HG02840 (cell line): ENCODE data around the gene PRR30.
"Not testable (repeated sequence)": the region's sequence is repeated elsewhere in the genome, so short reads cannot be mapped to it uniquely, and the experiment has no call there.

Source experiments
- ATAC-seq: cut with Tn5 transposase; IDR thresholded peaks from one replicate; pipeline ENCODE4 v1.9.1; 2021; ENCODE audit warnings: mild to moderate bottlenecking, moderate library complexity, moderate number of reproducible peaks; ENCODE audit not compliant: unreplicated experiment, low FRiP score

Gene PRR30

DNA sequence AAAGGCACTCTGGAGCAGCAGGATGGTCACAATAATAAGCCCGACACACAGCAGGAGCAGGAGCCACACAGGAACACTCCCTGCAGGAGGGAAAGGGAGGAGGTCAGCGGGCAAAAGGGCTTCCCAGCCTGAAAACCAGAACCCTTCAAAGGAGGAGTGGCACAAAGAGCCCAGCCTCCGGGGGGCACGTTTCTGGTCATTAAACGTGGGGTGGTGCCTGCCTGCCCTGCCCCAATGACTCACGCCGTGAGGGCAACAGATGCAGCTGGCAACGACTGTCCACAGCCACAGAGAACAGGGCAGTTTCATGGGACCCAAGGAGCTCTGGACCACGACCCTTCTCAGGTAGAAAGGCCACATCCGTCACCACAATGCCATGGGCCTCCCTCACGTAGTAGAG lies 7.8 kb downstream of the PRR30 start:
- no peak for ATAC-seq

DNA sequence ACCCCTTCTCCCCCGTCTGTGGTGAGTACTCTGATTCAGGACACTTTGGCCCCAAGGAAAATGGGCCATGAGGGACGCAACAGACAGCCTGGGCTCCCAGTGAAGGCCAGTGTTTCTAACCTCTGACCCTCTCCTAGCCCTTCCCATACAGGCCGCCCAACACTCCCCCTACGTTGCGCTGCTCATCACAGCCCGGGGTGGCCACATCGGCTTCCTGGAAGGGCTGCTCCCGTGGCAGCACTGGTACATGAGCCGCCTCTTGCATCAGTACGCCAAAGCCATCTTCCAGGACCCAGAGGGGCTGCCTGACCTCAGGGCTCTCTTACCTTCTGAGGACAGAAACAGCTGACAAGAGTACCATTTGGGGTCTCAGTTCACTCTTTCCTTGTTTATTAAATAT lies 8.8 kb downstream of the PRR30 start:
- ATAC-seq: no peak

DNA sequence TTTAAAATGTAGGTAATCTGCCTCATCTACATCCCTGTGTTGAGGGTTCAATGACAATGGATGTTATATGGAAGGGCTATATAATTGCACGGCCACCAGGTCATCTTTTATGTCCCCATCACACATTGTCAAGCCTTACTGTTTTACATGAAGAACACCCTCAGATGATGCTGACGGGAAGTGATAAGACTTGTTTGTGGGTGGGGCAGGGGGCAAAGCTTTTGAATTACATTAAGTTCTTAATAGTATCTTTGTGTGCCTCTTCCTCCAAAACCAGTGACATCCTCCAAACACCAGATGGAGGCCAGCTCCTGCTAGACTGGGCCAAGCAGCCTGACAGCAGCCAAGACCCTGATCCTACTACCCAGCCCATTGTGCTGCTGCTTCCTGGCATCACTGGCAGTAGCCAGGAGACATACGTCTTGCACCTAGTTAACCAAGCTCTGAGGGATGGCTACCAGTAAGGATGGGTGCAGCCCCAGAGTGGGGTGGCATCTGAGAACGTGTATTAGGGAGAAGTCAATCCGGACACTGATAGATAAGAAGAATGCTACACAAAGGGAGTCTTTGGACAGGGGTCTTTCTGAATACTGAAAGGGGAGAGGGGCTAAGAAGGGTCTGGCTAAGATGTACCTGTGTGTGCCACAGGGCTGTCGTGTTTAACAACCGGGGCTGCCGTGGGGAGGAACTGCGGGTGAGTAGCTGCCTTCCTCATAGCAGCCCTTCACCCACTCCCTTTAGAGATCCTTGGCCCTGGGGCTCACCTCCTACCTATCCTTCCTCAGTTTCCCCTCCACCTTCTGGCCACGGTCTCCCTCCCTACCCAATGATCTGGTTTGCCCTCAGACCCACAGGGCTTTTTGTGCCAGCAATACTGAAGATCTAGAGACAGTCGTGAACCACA lies 10.3 kb downstream of the PRR30 start:
- no peak for ATAC-seq

DNA sequence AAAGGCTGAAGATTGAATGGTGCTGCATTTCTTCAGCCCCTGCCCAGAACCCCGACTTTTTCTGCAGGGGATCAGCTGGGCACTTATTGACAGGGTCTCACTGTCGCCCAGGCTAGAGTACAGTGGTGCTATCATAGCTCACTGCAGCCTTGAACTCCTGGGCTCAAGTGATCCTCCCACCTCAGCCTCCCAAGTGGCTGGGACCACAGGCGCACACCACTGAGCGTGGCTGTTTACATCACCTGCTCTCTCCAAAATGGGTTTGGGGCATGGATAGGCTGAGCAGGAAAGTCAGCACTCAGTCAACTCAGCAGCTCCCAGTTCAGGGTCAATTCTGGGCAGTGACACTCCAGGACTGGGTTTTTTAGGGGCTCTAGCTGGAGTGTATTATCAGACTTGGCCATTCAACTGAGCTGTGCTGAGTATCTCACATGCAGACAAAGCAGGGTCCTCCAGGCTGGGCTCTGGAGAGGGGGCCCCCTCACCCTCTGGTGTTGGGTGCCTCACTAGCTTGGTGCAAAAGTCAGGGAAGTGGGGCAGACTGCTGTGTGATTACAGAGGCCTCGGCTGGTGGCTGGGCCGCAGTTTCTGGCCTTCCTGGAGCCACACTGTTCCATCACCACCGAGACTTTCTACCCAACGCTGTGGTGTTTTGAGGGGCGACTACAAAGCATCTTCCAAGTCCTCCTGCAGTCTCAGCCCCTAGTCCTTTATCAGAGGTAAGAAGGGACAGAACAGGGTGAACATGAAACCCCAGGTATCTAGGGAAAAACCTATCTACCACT lies 11.1 kb downstream of the PRR30 start:
- ATAC-seq: no peak

DNA sequence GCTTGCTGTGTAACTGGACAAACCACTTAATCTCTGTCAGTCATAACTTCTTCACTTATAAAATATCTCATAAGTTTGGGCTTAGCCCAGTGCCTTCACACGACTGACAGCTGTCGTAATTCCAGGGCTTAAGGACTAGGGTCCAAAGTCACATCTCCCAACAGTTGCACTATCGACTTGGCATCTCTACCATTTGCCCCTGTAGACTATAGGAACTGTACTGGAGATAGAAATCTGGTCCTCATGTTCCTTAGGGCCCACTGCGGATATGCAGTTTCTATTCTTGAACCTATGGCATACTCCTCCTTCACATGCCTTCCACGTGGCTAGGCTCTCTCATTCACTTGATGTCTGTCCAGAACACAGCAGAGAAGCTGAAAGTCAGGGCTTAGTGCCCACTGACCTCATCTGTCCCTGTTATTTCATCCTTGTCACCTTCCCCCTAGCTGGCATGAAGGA lies 12.9 kb downstream of the PRR30 start:
- no peak for ATAC-seq

DNA sequence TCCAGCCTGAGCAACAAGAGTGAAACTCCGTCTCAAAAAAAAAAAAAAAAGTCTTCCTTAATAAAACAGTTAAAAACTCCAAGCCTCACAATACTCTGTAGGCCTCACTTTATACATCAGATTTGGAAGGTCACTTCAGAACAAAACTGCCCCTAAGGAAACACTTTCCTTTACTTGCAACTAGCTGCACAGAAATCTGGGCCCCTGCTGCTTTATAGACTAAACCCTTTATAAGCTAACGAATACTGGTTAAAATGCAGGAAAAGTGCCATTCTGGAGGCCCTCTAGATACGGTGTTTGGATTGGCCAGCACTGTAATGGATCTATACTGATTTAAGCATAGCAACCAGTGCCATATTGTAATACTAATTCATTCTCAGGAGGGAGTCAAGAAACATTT lies 14.1 kb downstream of the PRR30 start:
- no peak for ATAC-seq

DNA sequence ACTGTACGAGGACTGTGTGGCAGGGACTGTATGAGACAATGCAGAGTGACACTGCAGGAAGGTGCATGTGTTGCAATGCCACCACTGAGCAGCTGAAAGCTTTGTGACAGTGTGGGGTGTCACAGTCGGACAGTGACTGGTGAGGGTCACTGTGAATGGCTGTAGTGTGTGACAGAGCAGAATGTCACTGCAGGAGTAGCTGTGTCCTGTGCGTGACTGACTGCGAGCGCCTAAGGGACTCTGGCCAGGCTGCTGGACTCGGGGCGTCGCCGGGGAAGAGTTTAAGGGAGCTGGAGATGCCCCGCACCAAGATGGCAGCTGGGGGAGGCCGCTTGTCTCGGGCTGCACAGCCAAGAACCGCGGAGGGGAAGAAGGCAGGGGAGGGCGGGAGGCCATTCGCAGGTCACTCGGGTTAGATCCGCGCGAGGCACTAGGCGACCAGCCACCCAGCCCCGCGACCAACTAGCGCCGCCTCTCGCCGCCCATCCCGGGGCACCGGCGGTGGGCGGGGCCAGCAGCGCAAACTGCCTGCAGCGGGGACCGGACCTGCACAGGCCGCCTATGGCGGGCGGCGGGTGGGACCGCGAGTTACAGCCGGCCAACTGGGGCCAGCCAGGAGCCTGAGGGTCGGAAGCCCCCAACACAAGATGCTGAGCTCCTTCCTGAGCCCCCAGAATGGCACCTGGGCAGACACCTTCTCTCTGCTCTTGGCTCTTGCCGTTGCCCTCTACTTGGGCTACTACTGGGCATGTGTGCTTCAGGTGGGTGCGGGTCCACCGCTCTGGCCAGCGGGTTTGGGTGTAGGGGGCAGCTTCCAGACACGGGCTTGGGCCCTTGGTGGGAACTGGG lies 15.7 kb downstream of the PRR30 start, which contains the start of gene ABHD1:
Gene ABHD1 (plus strand): TSS at position 514 of the 849 bp plus-strand sequence. CDS start 134 bp downstream, at position 648.
- no peak for ATAC-seq

DNA sequence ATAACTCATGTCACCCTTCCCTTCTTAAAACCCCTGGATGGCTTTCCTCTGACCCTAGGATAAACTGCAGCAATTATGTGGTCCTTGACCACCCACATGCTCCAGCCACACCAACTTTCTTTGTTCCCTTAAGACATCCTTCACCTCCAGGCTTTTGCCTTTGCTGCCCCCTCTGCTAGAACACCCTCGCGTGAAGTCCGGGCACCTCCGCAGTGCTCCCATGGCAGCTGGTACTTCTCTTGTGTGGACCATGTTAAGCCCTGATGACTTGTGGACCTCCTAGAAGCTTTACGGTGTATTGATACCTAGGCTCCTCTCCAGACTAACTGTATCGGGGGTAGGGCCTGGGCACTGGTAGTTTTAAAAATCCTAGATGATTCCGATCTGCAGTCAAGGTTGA lies 16.4 kb downstream of the PRR30 start:
- ATAC-seq: no peak

DNA sequence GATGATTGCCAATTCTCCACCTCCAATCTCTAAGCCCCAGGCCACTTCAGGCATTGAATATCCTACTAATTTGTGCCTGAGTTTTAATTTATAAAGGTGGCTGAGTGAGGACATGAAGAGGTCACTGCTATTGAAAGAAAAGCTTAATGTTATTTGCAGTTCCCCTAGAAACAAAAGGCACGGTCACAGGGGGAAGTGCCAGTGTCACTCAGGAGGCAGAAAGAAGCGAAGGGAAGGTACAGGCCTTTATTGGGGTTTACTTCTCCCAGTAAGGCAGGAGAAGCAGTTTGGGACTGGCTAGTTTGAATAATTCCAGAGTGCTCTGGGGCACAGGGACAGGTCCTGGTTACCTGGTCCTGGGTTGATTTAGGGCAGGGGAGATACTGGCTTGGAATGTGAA lies 17.3 kb downstream of the PRR30 start:
- ATAC-seq: no peak

DNA sequence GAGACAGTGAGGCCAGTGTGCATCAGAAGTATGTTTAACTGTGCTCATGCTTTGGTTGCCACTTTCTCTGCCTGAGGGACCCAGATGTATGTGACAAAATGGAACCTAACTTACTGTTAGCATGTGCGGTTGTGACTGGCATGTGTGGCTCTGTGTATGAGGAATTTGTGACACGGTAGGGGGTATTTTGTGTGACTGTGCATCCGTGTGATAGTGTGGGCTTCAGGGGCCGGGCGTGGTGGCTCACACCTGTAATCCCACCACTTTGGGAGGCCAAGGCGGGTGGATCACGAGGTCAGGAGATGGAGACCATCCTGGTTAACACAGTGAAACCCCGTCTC lies 19.9 kb downstream of the PRR30 start:
- not testable (repeated sequence) for ATAC-seq

DNA sequence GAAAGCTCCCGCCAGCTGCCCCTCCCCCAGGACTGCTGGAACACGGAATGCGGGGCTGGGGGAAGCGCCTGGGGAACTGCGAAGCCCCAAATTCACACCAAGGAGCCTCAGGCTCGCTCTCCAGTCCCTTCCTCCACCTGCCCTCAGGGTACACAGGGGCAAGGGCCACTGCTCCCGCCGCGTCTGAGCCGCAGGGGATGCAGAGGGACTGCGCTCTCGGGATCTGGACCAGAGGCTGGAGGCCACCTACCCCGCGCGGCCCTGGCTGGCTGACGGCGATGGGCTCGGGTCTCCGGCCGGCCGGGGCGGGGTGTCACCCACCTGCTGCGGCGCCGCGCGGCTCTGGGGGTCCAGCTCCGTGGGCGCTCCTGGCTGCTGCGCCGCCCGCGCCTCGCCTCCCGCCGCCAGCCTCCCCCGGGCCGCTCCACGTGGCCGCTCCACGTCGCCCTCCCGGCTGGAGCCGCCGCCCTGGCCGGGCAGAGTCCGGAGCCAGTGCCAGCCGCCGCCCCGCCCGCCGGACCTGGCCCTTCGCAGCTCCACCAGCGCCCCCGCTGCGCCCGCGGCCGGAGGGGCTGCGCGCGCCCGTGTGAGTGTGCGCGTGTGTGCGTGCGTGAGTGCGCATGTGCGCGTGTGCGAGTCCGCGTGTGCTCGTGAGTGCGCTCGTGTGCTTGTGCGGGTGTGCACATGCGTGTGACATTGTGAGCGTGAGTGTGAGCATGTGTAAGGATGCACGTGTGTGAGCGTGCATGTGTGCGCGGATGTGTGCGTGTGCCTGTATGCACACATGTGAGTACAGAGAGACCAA lies 20.5 kb downstream of the PRR30 start, which contains the start of gene CGREF1:
Gene CGREF1 (minus strand): TSS at position 604 of the 805 bp plus-strand sequence. CDS start 14,762 bp downstream, outside the sequence.
- no peak for ATAC-seq

DNA sequence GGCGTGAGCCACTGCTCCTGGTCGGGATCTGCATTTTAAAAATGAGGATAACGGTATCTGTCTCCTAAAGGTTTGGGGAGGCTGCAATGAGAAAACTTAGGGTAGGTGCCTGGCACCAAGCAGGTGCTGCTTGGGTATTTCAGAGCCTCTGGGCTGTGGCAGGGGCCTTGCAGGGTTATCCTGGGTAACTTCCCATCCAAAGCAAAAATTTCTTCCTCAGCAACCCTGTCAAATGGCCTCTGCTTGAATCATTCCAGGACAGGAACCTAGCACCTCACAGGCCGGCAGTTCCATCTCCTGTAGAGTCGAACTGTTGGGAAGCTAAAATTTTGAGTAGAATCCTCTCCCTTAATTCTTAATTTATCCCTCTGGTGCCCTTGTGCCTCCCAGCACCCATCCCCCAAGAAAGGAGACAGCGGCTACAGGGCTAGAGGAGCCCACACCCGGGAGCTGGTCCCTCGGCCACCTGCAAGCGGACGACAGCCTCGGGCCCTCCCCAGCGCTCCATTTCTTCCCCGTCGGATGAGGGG lies 21.1 kb downstream of the PRR30 start:
- no peak for ATAC-seq

DNA sequence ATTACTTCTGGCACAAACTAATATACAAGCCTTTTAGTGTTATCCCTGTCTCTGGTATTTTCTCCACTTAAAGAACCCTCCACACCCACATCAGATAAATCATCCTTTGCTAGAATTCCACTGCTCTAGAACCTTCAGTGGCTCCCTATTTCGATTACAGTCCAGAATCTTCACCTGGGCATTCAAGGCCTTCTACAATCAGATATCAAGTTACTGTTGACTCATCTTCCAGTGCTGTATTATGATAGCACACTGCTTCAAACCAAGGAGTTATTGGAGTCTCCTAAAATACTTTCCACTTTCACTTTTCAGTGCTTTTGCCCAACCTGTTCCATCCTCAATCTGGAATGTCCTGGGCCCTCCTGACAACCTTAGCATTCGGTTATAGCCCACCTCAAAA lies 23.7 kb downstream of the PRR30 start:
- no peak for ATAC-seq

DNA sequence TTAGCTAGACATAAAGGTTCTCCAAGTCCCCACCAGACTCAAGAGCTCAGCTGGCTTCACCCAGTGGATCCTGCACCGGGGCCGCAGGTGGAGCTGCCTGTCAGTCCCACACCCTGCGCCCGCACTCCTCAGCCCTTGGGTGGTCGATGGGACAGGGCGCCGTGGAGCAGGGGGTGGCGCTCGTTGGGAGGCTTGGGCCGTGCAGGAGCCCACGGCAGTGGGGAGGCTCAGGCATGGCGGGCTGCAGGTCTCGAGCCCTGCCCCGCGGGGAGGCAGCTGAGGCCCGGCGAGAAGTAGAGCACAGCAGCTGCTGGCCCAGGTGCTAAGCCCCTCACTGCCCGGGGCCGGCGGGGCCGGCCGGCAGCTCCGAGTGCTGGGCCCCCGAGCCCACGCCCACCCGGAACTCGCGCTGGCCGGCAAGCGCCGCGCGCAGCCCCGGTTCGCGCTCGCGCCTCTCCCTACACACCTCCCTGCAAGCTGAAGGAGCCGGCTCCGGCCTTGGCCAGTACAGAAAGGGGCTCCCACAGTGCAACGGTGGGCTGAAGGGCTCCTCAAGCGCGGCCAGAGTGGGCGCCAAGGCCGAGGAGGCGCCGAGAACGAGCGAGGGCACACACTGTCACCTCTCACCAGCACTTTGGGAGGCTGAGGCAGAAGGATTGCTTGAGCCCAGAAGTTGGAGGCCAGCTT lies 27.7 kb downstream of the PRR30 start:
- ATAC-seq: not testable (repeated sequence)

DNA sequence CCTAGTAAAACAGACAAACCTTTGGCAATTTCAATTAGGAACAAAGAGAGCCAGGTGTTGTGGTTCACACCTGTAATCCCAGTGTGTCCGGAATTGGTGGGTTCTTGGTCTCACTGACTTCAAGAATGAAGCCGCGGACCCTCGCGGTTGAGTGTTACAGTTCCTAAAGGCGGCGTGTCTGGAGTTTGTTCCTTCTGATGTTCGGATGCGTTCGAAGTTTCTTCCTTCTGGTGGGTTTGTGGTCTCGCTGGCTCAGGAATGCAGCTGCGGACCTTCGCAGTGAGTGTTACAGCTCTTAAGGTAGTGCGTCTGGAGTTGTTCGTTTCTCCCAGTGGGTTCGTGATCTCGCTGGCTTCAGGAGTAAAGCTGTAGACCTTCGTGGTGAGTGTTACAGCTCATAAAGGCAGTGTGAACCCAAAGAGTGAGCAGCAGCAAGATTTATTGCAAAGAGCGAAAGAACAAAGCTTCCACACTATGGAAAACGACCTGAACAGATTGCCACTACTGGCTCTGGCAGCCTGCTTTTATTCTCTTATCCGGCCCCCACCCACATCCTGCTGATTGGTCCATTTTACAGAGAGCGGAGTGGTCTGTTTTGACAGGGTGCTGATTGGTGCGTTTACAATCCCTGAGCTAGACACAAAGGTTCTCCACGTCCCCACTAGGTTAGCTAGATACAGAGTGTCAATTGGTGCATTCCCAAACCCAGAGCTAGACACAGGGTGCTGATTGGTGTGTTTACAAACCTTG lies 28.4 kb downstream of the PRR30 start:
- ATAC-seq: not testable (repeated sequence)

DNA sequence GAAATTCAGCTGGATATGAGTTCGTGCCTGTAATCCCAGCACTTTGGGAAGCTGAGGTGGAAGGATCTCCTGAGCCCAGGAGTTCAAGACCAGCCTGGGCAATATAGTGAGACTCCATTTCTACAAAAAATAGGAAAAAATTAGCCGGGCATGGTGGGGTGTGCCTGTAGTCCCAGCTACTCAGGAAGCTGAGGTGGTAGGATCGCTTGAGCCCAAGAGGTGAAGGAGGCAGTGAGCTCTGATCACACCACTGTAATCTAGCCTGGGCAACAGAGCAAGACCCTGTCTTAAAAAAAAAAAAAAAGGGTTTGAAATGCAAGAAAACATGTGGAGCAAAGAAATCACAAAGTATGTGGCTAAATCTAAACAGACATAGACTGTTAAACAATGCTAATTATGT lies 30.1 kb downstream of the PRR30 start:
- no peak for ATAC-seq

DNA sequence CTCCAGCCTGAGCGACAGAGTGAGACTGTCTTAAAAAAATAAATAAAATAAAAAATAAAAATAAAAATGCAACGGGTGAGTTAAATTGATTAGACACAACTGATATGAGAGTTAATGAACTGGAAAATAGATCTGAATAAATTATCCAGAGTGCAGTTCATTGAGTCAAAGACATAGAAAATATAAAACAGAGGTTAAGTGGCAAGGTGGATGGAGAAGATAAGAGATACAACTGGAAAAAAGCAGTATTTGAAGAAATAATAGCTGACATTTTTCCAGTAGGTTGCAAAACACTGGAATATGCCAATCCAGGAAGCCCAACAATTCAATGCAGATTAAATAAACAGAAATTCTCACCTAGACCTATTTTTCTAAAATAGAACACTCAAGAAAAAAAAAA lies 31.0 kb downstream of the PRR30 start:
- ATAC-seq: no peak

DNA sequence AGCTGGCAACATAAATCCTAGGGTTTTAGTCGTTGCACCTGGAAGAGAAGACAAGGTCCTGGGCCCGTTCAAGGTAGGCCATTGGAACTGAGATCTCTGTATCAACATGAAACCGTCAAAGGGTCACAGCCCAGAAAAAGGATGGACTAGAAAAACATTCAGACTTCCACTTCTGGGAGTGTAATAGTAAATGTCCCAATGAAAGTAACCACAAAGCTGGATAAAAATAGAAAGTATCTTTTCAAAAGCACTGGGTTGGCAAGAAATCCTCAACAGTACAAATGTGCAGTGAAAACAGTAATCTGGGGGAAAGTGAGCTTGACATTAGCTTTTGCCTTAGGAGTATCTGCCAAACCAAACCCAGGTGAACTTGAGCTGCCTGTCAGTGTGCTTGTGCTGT lies 33.2 kb downstream of the PRR30 start:
- ATAC-seq: no peak
